GM18505 (cell line): ENCODE measurements around the gene ROR1.

Experiments used
- ATAC-seq: cut with Tn5 transposase; IDR thresholded peaks from one replicate; pipeline ENCODE4 v1.9.1; 2021; ENCODE audit not compliant: unreplicated experiment
- POLR2A ChIP-seq: IDR thresholded peaks from 4 replicates; pipeline ENCODE4 v1.6.1; 2011; ENCODE audit warnings: borderline replicate concordance; ENCODE audit not compliant: insufficient read depth, insufficient read length; ENCODE audit errors: extremely low read depth

The ROR1 gene

DNA sequence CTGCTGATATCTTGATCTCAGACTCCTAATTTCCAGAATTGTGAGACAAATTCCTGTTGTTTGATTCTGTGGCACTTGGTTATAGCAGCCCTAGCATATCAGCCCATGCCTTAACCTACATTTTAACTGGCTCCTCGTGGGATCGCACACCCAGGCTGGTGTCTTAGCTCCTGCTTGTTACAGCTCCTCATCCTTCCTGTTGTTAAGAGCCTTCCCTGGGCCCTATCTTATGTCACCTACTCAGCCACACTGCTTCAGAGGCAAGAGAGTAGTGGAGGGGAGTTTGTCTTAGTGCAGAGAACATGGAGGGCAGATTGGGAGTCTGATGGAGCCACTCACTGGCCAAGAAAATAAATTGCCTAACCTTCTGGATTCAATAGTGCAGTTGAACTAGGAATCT lies 131.0 kb downstream of the ROR1 start:
- TF ChIP-seq POLR2A, result no peak
- ATAC-seq, result no peak

DNA sequence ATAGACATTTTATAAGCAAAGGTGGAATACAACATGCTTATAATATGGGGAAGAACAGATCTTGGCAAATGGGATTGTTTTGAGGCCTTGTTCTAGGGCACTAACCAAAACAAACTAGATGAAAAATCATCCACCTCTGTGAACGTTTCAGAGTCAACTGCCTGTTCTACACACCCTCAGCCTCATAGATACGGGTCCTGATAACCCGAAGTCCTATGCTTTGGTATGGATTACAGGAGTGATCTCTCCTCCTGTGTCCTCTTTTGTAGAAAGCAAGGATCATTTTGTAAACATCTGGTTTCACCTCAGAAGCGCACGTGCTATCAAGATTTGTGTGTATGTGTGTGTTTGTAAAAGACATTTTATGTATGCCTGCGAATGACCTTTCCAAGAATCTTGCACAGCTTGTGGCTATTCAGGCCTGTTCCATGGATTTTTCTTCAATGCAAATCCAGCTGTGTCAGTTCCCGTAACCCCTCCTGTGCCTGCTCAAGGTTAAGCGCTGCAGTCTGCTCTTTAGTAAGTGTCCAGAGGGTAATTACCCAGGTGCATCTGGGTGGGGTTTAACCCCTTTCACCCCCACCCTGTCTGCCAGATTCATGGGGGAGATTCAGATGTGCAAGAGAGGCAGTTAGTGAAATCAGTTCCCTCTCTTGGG lies 132.4 kb downstream of the ROR1 start:
- ATAC-seq, result no peak

DNA sequence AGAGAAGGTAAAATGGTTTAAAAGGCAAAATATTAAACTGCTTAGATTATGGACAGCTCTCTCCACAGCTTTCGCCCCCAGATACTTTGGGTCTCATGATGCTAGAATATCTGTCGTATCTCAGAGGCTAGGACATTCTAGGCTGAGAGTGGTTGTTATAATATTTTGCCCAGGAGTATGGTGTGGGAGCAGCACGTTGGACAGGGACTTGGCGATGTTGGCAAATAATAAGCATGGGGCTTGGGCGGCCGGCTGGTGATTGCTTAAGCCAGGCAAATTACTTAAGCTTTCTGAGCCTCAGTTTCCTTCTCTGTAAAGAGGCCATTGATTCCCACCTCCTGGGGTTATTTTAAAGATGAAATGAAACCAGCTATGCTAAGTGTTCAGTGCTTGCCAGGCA lies 133.2 kb downstream of the ROR1 start:
- TF ChIP-seq POLR2A, result no peak
- ATAC-seq, result no peak

More for the DNA sequence above, 132.4 kb downstream of the ROR1 start:
- no peak for TF ChIP-seq POLR2A

DNA sequence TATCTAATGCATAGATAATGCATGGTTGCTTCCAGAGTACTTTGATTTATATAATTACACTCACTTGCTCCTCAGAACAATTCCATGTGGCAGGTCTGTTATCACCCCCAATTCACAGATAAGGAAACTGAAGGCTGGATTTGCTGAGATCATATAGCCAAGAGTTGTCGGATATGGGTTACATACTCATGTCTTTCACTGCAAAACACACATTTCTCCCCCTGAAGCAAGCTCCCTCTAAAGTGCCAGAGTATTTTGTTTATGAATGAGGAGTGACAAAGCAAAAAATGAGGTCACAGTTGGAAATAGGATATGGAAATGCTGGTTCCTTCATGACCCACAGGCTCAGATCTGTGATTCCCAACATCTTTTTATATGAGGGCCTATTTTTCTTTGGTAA lies 134.2 kb downstream of the ROR1 start:
- no peak for TF ChIP-seq POLR2A
- no peak for ATAC-seq

DNA sequence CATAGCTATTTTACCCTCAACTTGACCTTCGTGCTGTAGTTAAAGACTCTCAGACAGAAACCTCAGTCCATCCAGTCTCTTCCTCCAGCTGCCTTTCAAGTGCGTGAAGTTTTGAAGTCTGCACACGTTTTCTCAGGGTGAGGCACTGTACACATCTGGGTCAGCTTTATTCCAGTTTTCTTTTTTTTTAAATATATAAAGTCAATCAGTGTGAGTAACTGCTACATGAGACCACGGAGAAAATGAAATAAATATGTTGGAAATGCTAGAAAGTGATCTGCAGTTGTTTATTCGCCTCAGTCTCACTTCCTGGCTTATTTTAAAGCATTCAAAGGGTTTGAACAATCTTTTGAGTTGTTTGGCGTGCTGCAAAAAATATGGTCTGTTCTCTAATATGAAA lies 135.7 kb downstream of the ROR1 start:
- TF ChIP-seq POLR2A, result no peak
- ATAC-seq, result no peak

DNA sequence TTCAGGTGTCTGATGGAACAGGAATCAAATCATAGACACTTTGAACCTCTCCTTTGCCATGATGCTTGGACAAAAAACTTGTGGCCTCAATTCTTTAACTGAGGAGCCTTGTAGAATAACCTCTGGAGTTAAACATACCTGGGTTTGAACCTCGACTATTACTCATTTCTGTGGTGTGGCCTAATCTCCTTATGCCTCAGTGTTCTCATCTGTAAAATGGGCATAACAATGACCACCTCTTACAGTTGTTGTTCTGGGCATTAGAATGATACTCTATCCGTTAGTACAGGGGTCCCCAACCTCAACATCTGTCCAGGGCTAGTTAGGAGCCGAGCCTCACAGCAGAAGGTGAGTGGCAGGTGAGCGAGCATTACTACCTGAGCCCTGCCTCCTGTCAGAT lies 137.2 kb downstream of the ROR1 start:
- ATAC-seq, result no peak
- TF ChIP-seq POLR2A, result no peak

DNA sequence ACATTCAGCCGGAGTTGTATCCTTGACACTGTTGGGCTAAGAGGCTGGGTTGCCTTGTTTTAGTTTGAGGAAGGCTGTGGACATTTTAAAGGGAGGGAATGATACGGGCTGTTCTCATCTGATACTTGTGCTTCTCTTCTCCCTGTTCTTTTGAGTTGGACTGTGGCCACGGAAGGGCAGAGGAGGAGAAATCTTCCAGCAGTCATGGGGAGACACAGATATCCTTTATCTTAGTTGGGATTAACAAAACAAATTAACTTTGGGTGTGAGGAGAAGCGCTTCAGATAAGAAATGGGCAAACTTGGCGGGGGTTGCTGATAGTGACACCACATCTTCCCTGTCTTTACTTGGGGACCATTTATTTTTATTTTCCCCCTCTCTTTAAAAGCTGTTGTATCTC lies 138.8 kb downstream of the ROR1 start:
- ATAC-seq, result no peak

DNA sequence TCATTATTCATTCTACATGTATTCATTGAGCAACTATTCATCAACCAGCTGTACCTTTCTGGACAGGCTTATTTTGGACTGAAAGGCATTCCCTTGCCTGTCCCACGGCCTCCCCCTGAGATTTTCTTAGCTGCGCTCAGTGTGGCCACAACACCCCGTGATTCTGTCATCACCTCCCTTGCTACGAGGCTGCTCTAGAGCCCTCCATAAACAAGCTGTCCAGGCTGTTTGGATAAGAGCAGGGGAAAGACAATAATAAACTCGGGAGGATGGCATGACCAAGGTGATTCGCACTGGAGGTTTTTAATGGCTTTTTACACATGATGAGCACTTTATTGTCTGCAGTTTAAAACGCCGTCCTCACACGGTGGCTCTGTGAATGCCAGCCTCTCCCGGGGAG lies 139.7 kb downstream of the ROR1 start:
- TF ChIP-seq POLR2A, result no peak
- ATAC-seq, result no peak

More for the DNA sequence above, 138.8 kb downstream of the ROR1 start:
- no peak for TF ChIP-seq POLR2A

DNA sequence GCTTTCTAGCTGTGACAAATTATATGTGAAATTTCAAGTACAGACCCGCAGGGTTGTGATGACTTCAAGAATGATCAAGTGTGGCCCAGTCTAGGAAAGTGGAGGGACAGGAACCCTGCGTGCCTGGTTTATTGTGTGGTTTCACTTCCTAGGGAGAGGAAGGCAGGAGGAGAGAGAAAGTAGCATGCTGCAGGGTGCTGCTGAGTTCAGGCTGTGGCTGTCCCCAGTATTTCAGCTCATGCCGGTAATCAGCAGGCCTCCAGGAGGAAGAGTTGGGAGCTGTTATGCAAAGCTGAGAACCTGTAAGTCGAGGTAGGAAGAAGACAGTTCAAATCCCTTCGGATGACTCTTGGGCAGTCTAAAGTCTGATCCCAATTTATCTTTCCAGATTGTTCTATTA lies 140.4 kb downstream of the ROR1 start:
- no peak for ATAC-seq
- TF ChIP-seq POLR2A, result no peak

DNA sequence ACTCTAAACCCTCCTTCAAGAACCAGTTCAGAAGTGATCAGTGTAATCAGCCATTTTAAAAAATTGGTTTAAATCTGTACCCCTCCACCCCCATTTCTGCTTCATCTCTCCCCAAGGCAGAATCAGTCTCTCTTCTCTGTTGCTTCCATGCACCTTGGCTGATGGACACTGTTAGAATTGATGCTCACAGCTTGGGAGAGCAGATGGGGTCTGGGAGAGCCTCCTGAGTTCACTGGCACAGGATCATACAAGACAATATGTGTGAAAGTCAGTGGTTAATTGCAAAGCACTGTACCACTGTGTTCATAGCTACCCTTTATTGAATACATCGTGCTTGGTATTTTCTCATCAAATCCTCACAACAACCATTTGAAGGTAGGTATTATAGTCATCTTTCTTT lies 140.9 kb downstream of the ROR1 start:
- no peak for ATAC-seq
- no peak for TF ChIP-seq POLR2A

DNA sequence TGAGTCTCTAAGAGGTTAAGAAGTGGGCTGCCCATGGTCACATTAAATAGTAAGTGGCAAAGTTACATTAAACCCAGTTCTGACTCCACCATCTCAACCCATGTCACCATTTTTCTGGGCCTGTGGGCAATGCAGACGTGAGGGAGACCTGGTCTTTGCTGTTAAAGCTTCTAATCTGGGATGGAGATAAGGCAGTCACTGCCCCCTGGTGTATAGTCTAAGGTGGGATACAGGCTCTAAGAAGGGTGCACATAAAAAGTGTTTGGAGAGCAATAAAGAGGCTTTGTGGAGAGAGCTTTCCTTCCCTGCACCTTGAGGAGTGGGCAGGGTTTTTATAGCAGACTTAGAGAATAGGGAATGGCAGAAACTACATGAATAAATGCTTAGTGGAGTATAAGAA lies 141.3 kb downstream of the ROR1 start:
- no peak for ATAC-seq
- no peak for TF ChIP-seq POLR2A

DNA sequence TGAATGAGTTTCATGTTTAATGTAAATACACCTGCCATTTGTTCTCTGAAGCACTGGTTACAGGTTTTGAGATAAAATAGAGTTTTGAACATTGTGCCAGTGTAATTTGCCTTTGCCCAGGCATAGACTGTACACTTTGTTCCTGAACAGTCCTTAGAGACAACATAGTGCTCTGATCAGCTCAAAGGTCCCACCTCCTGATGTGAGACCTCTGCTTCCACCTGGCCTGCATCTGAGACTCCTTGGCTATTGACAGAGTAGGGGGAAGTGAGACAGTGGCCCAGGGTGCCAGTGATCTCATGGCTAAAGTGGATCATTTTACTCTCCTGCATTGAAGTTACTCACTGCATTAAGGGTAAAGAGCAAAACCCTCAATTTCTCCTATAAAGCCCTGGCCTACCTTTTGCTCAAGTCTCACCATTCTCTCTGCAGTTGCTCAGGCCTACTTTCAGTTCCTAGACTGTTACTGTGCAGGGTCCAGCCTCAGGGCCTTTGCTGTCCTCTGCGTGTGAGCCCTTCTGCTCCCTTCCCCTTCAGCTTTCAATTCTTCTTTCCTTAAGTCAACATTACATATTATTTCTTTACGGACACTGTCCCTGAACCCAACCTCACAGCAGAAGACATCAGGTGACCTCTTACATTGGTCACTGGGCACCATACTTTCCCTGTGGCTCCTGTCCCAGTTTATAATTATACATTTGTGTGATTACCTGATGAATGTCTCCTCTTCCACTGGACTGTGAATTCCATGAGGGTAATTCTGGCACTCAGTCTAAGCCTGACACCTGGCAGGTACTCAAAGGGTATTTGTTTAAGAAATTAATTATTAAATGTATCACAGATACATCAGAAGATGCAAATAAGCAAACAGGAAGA lies 142.9 kb downstream of the ROR1 start:
- no peak for ATAC-seq
- no peak for TF ChIP-seq POLR2A

DNA sequence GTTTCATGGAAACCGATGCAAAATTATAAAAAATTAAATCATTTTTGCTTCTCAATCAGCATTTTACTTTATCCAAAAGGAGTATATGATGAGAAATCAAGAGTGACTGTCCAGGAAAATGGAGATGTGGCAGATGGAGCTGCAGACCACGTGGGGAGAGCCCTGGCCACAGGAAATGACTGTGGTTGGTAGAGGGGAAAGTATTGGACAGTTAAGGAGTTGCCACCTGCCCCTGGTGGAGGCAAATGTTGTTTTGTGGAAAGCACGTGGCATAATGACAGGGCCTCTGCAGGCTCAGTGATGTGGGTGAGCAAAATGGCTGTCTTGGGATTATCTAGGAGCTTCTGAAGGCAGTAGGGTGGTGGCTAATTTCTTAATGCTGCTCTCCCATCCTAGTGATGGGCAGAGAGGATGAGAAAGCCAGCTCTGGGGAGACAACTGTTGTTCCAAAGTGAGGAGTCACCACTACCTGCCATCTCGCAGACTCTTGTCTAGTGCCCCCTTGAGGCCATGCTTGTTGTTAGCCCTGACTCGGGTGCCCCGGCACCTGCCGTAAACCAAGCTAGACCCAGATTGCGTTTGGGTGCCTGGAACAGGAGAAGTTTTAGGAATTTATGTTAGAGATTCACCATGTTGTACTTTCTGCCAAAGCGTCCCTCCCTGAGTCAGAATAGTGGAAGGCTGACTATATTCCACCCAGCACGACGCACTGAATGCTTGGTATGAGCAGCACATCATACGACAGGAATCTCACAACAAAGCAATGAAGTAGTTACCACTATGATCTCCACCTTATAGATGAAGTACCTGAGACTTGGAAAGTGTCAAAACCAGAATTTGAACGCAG lies 144.0 kb downstream of the ROR1 start:
- ATAC-seq, result no peak
- no peak for TF ChIP-seq POLR2A
